Liver (tissue), 3 donors: Measurements from ENCODE around the gene WFS1.

Experiments
- ATF3 ChIP-seq: IDR thresholded peaks from 2 replicates; pipeline ENCODE4 v1.6.1; 2016; ENCODE audit warnings: antibody characterized with exemption
- CTCF ChIP-seq: fragments of 150-350 bp; IDR thresholded peaks from 2 replicates; pipeline ENCODE4 v1.5.1; 2017; ENCODE audit warnings: improper control_type of control experiment, low read depth, low read length; ENCODE audit not compliant: missing input control
- EGR1 ChIP-seq, 2 donors: IDR thresholded peaks; 2 replicates each; pipeline ENCODE4 v1.6.1; 2016 to 2018; ENCODE audit warnings: antibody characterized with exemption in 2 of 2, low read depth in 2 of 2
- FOXA1 ChIP-seq: IDR thresholded peaks from 2 replicates; pipeline ENCODE4 v1.6.1; 2016; ENCODE audit warnings: antibody characterized with exemption
- GABPA ChIP-seq, 2 donors: IDR thresholded peaks in 1 of 2; conservative IDR thresholded peaks in 1 of 2; 2 replicates each; pipeline ENCODE4 v1.6.1; 2016; ENCODE audit warnings: antibody characterized with exemption in 2 of 2, mild to moderate bottlenecking in 1 of 2, moderate library complexity in 1 of 2
- JUND ChIP-seq, 2 donors: IDR thresholded peaks; 2 replicates each; pipeline ENCODE4 v1.6.1; 2016; ENCODE audit warnings: antibody characterized with exemption in 2 of 2
- MAX ChIP-seq: IDR thresholded peaks from 2 replicates; pipeline ENCODE4 v1.6.1; 2016; ENCODE audit warnings: antibody characterized with exemption
- NR2F2 ChIP-seq: IDR thresholded peaks from 2 replicates; pipeline ENCODE4 v1.6.1; 2016; ENCODE audit warnings: antibody characterized with exemption
- RAD21 ChIP-seq, 2 donors: IDR thresholded peaks; 2 replicates each; pipeline ENCODE4 v1.6.1; 2016; ENCODE audit warnings: antibody characterized with exemption in 2 of 2, mild to moderate bottlenecking in 2 of 2
- REST ChIP-seq: IDR thresholded peaks from 2 replicates; pipeline ENCODE4 v1.6.1; 2016; ENCODE audit warnings: antibody characterized with exemption, mild to moderate bottlenecking
- SP1 ChIP-seq: IDR thresholded peaks from 2 replicates; pipeline ENCODE4 v1.6.1; 2018; ENCODE audit warnings: antibody characterized with exemption, mild to moderate bottlenecking
- TAF1 ChIP-seq: conservative IDR thresholded peaks from 2 replicates; pipeline ENCODE4 v1.6.1; 2016; ENCODE audit warnings: antibody characterized with exemption, mild to moderate bottlenecking
- YY1 ChIP-seq: IDR thresholded peaks from 2 replicates; pipeline ENCODE4 v1.6.1; 2016; ENCODE audit warnings: antibody characterized with exemption, mild to moderate bottlenecking
- ZBTB33 ChIP-seq: IDR thresholded peaks from 2 replicates; pipeline ENCODE4 v1.6.1; 2016; ENCODE audit warnings: antibody characterized with exemption
- donor health status: healthy.
- donor health status: healthy.

- no peak for TF ChIP-seq CTCF
- no peak for TF ChIP-seq JUND (IDR thresholded peaks at IDR 0.05)
- TF ChIP-seq SP1 = no peak
- no peak for TF ChIP-seq YY1
- no peak for TF ChIP-seq REST
- no peak for TF ChIP-seq TAF1
- no peak for TF ChIP-seq MAX
- no peak for TF ChIP-seq GABPA (IDR thresholded peaks at IDR 0.05 in 1 of 2, conservative IDR thresholded peaks at IDR 0.05 in 1 of 2)
- TF ChIP-seq ATF3 = no peak
- no peak for TF ChIP-seq RAD21 (IDR thresholded peaks at IDR 0.05)
- TF ChIP-seq EGR1 (IDR thresholded peaks at IDR 0.05; ENCODE audit: low read depth in 2 of 2) = no peak
- TF ChIP-seq ZBTB33 = no peak
- no peak for TF ChIP-seq NR2F2
- no peak for TF ChIP-seq FOXA1
Measured at GRCh38 chr4:6290256-6290655, 20.6 kb downstream of the WFS1 start.
